GM12801 (cell line): ENCODE data around the gene CIAO3.

ENCODE experiments used
- TF ChIP-seq, protein P1 (sequence below): IDR thresholded peaks from one replicate; pipeline ENCODE4 v1.5.1; 2011; ENCODE audit warnings: control low read depth; ENCODE audit not compliant: insufficient read length; ENCODE audit errors: extremely low read depth

The CIAO3 gene

DNA sequence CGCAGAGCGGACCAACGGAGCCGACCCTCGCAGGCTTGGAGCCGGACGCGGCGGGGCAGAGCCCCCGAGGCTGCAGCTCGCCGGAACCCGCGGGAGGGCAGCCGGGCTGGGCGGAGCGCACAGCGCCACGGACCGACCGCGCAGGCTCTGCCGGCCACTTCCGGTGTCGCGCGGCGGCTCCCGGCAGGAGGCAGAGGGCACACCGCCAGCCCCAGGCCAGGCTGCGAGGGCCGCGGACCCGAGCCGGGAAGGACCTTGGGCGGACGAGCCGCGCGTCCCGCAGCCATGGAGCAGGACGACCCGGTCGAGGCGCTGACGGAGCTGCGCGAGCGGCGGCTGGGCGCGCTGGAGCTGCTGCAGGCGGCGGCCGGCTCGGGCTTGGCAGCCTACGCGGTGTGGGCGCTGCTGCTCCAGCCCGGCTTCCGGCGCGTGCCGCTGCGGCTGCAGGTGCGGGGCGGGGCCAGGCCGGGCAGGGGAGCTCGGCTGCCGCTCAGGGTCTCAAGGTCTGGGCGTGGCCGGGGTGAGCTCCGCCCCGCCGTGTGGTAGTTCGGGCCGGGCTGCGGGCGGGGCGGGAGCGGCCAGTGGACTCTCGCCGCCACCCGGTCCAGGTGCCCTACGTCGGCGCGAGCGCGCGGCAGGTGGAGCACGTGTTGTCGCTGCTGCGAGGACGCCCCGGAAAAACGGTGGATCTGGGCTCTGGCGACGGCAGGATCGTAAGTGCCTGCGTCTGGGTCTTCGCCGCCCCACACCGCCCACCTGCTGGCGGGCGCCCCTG is 19.6 kb downstream of the CIAO3 start, which contains the start of gene ANTKMT:
Gene ANTKMT (plus strand): TSS at position 157 of the 775 bp plus-strand sequence. CDS start 129 bp downstream, at position 286.
- TF ChIP-seq, protein P1, sequence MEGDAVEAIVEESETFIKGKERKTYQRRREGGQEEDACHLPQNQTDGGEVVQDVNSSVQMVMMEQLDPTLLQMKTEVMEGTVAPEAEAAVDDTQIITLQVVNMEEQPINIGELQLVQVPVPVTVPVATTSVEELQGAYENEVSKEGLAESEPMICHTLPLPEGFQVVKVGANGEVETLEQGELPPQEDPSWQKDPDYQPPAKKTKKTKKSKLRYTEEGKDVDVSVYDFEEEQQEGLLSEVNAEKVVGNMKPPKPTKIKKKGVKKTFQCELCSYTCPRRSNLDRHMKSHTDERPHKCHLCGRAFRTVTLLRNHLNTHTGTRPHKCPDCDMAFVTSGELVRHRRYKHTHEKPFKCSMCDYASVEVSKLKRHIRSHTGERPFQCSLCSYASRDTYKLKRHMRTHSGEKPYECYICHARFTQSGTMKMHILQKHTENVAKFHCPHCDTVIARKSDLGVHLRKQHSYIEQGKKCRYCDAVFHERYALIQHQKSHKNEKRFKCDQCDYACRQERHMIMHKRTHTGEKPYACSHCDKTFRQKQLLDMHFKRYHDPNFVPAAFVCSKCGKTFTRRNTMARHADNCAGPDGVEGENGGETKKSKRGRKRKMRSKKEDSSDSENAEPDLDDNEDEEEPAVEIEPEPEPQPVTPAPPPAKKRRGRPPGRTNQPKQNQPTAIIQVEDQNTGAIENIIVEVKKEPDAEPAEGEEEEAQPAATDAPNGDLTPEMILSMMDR: no peak

DNA sequence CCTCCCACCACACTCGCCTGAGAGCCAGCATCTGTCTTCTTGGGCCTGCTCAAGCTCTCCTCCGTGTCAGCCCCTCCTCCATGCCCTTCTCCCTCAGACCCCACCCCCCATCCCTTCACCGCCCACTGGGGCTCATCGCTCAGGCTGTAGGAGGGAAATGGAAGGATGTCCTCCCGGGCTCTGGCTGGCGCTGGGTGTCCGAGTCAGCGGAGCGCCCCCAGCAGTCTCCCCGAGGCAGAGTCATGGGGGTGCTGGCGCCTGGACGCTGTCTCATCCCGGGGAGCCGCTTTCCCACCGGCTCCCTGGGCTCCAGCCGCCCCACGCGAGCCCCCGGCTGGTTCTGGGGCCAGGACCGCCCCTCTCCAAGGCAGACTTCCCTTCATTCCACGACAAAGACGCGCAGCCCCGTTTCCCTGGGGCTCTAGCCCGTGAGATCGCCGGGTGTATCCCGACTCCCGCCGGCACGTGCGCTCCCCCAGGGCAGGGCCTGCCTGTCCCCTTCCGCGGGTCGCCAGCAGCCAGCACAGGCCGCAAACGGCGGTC is 20.3 kb downstream of the CIAO3 start:
- TF ChIP-seq, protein P1: no peak

DNA sequence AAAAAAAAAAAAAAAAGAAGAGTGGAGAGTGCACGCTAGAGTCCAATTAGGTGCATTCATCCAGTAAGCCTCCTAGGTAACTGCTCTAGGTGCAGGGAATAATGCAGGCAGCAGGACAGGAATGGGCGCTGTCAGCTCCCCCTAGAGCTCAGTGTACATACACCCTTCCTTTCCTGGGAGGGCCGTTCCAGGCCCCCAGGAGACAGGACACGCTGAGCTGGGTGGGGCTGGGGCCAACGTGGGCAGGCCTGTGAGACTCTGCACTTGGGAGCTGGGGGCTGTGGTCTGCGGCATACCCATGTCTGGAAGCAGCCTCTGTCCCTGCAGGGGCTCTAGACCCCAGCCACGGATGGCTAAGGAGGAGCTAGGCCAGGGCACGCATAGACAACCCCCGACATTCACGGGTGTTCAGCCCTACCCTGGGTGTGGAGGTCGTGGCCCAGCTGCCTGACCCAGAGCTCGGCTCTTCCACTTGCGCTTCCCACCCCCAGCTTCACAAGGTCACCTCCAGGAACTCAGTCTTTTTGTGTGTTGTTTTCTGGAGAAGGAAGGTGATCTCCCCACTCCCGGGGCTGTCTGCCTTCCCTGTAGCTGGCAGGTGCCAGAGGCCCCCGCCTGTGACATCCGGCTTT is 20.9 kb downstream of the CIAO3 start:
- TF ChIP-seq, protein P1: no peak

DNA sequence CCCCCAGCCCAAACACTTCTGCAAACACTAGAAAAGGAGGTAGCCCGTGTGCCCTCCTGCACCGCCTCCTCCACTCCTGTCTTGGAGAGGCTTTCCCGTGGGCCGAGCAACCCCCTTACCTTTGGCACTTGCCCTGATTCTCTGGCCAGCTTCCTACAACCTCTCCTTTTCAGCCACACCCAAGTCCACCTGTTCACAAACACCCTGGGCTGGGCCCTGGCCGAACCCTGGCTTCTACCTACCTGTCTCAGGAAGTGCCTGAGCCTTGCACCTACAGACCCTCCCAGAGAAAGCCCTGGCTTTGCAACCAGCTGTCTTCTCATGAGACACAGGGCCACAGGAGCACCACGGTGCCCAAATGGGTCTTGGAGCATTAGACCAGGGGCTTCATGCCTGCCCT is 21.9 kb downstream of the CIAO3 start:
- TF ChIP-seq, protein P1: no peak

DNA sequence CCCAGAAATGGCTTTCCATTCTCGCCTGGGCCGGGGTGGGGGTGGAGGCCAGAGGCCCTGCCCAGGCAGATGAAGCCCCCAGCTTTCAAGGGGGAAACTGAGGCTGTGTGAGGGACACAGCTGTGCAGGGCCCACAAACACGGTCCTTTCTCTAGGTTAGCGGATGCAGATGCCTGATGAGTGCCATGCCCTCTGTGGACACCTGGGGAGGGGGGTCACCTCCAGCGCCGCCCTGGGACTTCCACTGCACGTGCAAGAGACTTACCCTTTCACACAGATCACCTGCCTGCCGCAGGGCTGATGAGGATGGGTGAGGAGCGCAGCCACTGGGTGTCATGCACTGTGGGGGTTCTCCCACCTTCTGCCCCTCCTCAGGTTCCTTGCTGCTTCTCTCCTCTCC is 22.4 kb downstream of the CIAO3 start:
- TF ChIP-seq, protein P1: no peak

DNA sequence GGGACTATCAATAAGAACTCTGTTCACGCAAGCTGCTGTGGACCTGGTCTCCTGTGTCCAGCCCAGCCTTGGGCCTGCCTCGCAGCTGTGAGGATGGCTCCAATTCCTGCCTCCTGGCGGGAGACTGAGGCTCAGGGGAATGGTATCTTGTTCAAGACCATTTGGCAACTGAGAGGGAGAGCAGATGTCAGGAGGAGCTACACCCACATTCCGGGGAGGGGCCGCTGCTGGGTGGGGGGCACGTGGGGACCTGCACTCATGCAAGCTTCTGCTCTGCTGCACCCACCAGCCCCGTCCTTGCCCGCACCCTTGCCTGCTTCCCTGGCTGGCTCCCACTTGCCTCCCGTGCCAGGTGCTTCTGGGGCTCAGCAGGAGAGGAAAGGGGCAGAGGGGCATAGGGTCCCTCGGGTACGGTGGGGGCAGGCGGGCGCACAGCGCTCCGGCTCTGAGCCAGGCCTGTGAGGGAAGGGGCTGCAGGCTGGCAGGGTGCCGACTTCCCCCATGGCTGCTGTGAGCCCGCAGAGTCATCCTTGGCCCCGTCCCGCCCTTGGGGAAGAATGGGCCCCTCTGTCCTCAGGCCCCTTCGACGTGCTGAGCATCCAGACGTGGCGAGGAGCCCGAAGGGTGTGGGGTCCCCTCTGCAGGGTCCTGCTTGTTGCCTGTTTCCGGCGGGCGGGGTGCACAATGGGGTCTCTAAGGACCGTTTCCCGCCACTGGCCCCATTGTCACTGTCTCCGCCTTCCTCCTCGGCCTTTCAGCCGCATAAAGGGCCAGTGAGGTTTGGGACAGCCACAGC is 23.1 kb downstream of the CIAO3 start:
- TF ChIP-seq, protein P1: no peak

DNA sequence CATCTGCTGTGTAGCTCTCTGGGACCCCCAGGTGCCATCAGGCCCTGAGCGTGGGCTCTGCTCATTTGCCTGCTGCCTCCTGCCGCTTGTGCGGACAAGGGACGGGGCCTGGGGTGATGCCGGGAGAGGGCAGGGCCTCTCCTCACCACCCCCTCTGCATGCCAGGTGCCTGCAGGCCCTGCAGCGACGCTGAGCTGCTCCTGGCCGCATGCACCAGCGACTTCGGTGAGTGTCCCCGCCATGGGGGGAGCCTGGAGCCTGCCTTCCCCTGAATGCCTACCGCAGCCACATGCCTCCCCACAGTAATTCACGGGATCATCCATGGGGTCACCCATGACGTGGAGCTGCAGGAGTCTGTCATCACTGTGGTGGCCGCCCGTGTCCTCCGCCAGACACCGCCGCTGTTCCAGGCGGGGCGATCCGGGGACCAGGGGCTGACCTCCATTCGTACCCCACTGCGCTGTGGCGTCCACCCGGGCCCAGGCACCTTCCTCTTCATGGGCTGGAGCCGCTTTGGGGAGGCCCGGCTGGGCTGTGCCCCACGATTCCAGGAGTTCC is 23.9 kb downstream of the CIAO3 start:
- TF ChIP-seq, protein P1: no peak
